ENCODE results near the gene C11orf24.
"Not testable (repeated sequence)": the region's sequence is repeated elsewhere in the genome, so short reads cannot be mapped to it uniquely, and the experiment has no call there.

The C11orf24 gene

GRCh38 chr11:68271781-68272608, at the start of gene C11orf24:
TSS of gene C11orf24 (minus strand) at chr11:68271973. CDS start at chr11:68263767, 8,206 bp downstream.
- DNase-seq = peak; percentile 87 to 89

GRCh38 chr11:68317147-68317785, 45.5 kb upstream of the C11orf24 start:
- no peak for DNase-seq

GRCh38 chr11:68315171-68315920, 43.6 kb upstream of the C11orf24 start:
- DNase-seq = no peak

- no peak for DNase-seq
Observed at GRCh38 chr11:68314203-68315170, 42.7 kb upstream of the C11orf24 start.

- DNase-seq = no peak
Observed at GRCh38 chr11:68313574-68314202, 41.9 kb upstream of the C11orf24 start.

GRCh38 chr11:68312780-68313573, 41.2 kb upstream of the C11orf24 start:
- DNase-seq = no peak

- no peak for DNase-seq
Observed at GRCh38 chr11:68312117-68312779, 40.5 kb upstream of the C11orf24 start, which contains the start of gene LRP5. TSS of gene LRP5 (plus strand) at chr11:68312591. CDS start at chr11:68312715, 124 bp downstream.

- DNase-seq = no peak
Observed at GRCh38 chr11:68311160-68312116, 39.7 kb upstream of the C11orf24 start.

GRCh38 chr11:68309621-68310185, 37.9 kb upstream of the C11orf24 start:
- no peak for DNase-seq

GRCh38 chr11:68308068-68308467, 36.3 kb upstream of the C11orf24 start:
- no peak for DNase-seq

GRCh38 chr11:68306636-68307035, 34.9 kb upstream of the C11orf24 start:
- no peak for DNase-seq

GRCh38 chr11:68303982-68304780, 32.4 kb upstream of the C11orf24 start:
- DNase-seq = no peak

- DNase-seq = no peak
Observed at GRCh38 chr11:68303083-68303482, 31.3 kb upstream of the C11orf24 start.

- DNase-seq = no peak
Observed at GRCh38 chr11:68302670-68303069, 30.9 kb upstream of the C11orf24 start.

GRCh38 chr11:68302256-68302655, 30.5 kb upstream of the C11orf24 start:
- DNase-seq = no peak

GRCh38 chr11:68300076-68300830, 28.5 kb upstream of the C11orf24 start:
- DNase-seq = no peak

GRCh38 chr11:68299517-68299879, 27.7 kb upstream of the C11orf24 start:
- not testable (repeated sequence) for DNase-seq

Data from AML-193 (cell line).